ENCODE results near the gene RGS8. TPM values are rescaled to one million over a fixed set of nuclear protein-coding genes. Genes with fewer than 3 reads are reported as not detected.

The RGS8 gene
- total RNA-seq, 1 experiment from 2014 or later: not detected

- ChIA-PET CTCF (no interaction called here), POLR2A (no interaction called here)
- no peaks in the 10 kb centered on the region for H3K36me3 ChIP-seq (ENCODE audit: control insufficient read depth, insufficient read depth, low read length)
- no peaks in the 10 kb centered on the region for H3K4me1 ChIP-seq (ENCODE audit: control insufficient read depth, insufficient read depth, low read length)
- ATAC-seq (no peak), DNase-seq (ENCODE audit: low read depth, low spot score) (no peak)
- H3K27me3 ChIP-seq (ENCODE audit: control insufficient read depth, insufficient read depth, low read length): peaks cover 5% of the 10 kb centered on the region; the same call in 1 of the 2 replicates
- no TSS peak for BruUV-seq (replicated peaks)
- intact Hi-C loops (cut with micrococcal nuclease; ENCODE audit: unreplicated experiment): no loop called here
- in situ Hi-C loops (cut with HindIII; ENCODE audit: low pct_unique_long_range_greater_than_20kb, low sequenced_read_pairs): no loop called here
- H3K27ac ChIP-seq (ENCODE audit: low read length): no peak overlapping the region
- no peak for TF ChIP-seq CTCF (IDR thresholded peaks at IDR 0.05)
- no peak overlapping the region for H3K4me3 ChIP-seq (ENCODE audit: low read depth in 2 of 2, low read length in 2 of 2)
- no peaks in the 10 kb centered on the region for H3K9me3 ChIP-seq (ENCODE audit: control insufficient read depth, insufficient read depth, low read depth, low read length)
These were observed 46.6 kb downstream of the RGS8 start for GRCh38 chr1:182637769-182638168.

GRCh38 chr1:182635871-182636270, 48.5 kb downstream of the RGS8 start:
- Histone ChIP-seq H3K36me3 (ENCODE audit: control insufficient read depth, insufficient read depth, low read length) (no peaks in the 10 kb centered on the region), H3K9me3 (ENCODE audit: control insufficient read depth, insufficient read depth, low read depth, low read length) (no peaks in the 10 kb centered on the region), H3K27ac (ENCODE audit: low read length) (no peak overlapping the region), H3K27me3 (ENCODE audit: control insufficient read depth, insufficient read depth, low read length) (peaks cover 5% of the 10 kb centered on the region; the same call in 1 of the 2 replicates), H3K4me3 (ENCODE audit: low read depth in 2 of 2, low read length in 2 of 2) (no peak overlapping the region), H3K4me1 (ENCODE audit: control insufficient read depth, insufficient read depth, low read length) (no peaks in the 10 kb centered on the region)
- in situ Hi-C loops (cut with HindIII; ENCODE audit: low pct_unique_long_range_greater_than_20kb, low sequenced_read_pairs) (no loop called here), intact Hi-C loops (cut with micrococcal nuclease; ENCODE audit: unreplicated experiment) (no loop called here)
- BruUV-seq (replicated peaks): no TSS peak
- no peak for ATAC-seq
- CTCF ChIA-PET: no interaction called here
- no peak for DNase-seq (ENCODE audit: low read depth, low spot score)
- POLR2A ChIA-PET: no interaction called here
- no peak for TF ChIP-seq POLR2AphosphoS5 (IDR thresholded peaks at IDR 0.05; ENCODE audit: low read depth, low read length)

Other genes starting within 250 kb of the RGS8 start
- gene RGSL1, start 234.4 kb downstream of the RGS8 start, total RNA-seq (2021; ENCODE audit: unreplicated experiment): not detected
- 1.2 TPM for gene RNASEL, start 95.3 kb downstream of the RGS8 start, total RNA-seq (2021; ENCODE audit: unreplicated experiment)
- 0.23 TPM for gene RGS16, start 80.2 kb downstream of the RGS8 start, total RNA-seq (2021; ENCODE audit: unreplicated experiment)
- 0.90 TPM for gene NPL, start 105.2 kb upstream of the RGS8 start, total RNA-seq (2021; ENCODE audit: unreplicated experiment)
- 180 TPM for gene DHX9, start 154.8 kb upstream of the RGS8 start, total RNA-seq (2021; ENCODE audit: unreplicated experiment)